ENCODE data around the gene TBRG4.

Gene TBRG4

DNA sequence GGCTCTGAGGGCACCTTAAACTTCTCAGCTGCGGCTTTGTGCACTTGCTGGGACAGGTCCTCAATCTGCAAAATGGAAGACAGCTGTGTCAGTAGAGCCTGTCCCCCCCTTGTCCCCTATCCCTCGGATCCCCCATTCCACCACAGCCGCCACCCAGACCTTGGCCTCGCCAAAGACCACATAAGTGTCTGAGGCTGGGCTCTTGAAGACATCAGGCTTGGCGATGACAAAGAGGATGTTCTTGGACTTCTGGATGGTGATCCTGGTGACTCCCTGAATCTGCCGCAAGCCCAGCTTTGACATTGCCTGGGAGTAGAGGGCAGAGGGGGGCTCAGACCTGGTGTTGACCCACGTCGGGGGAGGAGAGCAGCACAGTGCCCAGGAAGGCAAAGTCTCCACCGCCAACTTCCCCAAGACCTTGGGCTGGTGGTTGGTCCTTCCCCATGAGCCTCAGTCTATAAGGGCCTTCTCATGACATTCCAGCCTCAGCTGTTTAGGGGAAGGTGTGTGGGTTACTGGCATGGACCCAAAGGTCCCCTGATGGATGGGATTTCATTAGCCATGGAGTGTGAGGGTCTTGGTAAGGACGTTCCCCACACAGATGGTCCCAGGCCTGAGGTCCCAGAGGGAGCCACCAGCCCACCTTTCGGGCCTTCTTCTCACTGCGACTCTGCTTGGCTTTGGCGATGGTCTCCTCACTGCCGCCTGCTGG lies 30.4 kb downstream of the TBRG4 start:
- no peak for DNase-seq (ENCODE audit: low read depth, low spot score)
- no peak overlapping the region for H3K27ac ChIP-seq

DNA sequence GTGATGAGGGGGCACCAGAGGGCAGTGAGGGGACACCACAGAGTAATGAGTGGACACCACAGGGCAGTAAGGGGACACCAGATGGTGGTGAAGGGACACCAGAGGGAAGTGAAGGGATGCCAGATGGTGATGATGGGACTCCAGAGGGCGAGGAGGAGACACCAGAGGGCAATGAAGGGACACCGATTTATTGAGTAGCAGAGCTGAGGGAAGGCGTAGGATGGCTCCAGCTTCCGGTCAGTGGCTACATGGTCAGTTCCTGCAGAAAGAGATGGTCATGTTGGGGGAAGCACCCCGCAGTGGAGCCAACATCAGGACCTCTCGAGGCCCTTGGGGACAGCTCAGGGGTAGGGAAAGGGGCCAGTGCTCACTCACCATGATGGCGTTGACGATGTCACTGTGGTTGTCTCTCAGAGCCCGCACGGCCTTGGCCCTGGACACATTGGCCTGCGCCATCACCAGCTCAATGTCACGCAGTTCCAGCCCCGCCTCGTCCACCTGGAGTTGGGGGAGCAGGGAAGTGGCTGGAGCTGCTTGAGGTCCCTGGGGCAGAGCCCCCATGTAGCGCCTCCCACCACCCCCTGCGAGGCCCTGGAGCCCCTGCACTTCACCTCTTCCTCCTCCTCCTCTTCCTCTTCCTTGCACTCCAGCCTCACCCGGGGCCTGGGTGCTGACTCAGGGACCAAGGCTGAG lies 31.1 kb downstream of the TBRG4 start:
- DNase-seq (ENCODE audit: low read depth, low spot score) = no peak
- no peak overlapping the region for H3K27ac ChIP-seq

DNA sequence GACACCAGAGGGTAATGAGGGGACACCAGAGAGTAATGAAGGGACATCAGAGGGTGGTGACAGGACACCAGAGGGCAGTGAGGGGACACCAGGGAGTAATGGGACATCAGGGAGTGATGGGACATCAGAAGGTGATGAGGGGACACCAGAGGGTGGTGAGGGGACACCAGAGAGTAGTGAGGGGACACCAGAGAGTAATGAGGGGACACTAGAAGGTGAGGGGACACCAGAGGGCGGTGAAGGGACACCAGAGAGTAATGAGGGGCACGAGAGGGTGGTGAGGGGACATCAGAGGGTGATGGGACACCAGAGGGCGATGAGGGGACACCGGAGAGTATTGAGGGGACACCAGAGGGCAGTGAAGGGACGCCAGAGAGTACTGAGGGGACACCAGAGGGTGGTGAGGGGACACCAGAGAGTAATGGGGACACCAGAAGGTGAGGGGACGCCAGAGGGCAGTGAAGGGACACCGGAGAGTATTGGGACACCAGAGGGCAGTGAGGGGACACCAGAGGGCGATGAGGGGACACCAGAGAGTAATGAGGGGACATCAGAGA lies 33.3 kb downstream of the TBRG4 start:
- no peak for DNase-seq (ENCODE audit: low read depth, low spot score)
- no peak overlapping the region for H3K27ac ChIP-seq

DNA sequence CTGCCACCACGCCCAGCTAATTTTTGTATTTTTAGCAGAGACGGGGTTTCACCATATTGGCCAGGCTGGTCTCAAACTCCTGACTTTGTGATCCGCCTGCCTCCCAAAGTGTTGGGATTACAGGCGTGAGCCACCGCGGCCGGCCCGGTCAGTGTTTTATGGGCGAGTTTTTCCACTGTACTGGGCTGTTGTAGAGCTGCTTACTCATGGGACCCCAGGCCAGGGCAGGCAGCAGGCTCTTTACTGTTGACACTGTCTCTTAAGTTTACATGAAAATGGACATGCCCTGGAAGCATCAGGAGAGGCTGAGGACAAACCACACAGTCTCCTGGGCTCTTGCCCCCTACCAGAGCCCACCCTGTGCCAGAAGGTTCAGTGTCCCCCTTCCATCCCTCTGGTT lies 33.9 kb downstream of the TBRG4 start:
- no peak for DNase-seq (ENCODE audit: low read depth, low spot score)
- no peak overlapping the region for H3K27ac ChIP-seq

DNA sequence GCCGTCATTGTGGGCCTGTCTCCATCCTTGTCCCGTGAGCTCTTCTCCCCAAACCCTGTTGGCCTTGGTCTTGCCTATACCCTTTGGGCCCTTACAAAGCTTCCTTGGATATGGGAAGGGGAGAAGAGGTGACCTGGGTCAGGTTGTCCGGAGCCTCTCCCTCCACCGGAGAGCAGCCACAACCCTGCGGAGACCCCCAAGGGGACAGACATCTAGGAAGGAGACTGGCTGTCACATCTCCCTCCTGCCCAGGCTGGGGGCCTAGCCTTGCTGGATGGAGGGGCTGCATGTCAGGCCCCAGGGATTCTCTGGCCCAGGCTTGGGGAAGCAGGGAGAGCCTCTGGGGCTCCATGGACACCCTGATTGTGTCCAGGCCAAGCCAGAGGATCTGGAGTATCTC lies 34.6 kb downstream of the TBRG4 start:
- H3K27ac ChIP-seq = no peak overlapping the region
- no peak for DNase-seq (ENCODE audit: low read depth, low spot score)

DNA sequence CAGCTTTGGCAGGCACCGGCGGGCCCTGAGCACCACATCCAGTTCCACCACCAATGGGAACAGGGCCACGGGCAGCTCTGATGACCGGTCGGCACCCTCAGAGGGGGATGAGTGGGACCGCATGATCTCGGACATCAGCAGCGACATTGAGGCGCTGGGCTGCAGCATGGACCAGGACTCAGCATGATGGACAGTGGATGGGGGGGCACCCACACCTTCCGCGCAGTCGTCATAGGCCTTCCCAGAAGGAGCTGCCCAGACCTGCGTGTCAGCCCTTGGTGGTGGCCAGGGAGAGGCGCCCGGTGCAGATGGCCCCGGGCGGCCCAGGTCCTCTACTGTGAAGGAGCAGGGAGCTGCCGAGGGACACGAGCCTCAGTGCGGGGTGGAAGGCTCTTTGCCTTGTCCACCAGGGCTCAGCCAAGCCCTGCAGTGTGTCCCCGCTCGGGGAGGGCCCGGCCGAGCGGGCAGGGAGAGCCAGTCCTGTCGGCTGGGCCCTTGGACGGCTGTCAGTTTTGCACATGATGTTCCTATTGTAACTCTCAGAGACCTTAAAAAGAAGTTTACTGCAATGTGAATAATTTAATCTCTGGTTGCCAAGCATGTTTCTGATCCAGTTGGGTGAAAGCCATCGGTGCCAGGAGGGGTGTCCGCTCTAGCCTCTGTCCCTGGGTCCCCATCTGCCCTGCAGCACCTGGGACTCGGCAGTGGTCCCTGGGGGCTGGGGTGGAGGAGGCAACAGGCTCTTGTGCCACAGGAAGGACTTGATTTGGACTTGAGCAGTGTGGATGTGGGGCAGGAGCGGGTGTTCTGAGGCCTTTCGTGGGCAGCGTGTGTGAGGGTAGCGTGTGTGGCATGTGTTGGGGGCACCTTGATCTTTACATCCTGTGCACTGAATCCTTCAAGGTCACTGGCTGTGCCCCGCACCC lies 35.4 kb downstream of the TBRG4 start:
- no peak overlapping the region for H3K27ac ChIP-seq
- DNase-seq (ENCODE audit: low read depth, low spot score) = no peak

DNA sequence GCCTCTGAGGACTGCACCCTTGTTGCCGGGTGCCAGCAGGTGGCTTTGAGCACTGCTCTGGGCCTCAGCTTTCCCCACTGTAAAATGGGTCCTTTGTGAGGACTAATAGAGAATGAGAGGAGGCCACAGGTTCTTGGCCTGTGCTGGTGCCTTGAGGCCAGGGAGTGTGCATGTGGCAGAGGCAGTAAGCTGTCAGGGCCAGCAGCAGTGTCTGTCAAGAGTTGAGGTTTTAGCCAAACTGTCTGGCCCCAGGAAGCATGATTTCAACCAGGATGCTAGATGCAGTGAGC lies 36.2 kb downstream of the TBRG4 start:
- DNase-seq (ENCODE audit: low read depth, low spot score) = no peak
- no peak overlapping the region for H3K27ac ChIP-seq

DNA sequence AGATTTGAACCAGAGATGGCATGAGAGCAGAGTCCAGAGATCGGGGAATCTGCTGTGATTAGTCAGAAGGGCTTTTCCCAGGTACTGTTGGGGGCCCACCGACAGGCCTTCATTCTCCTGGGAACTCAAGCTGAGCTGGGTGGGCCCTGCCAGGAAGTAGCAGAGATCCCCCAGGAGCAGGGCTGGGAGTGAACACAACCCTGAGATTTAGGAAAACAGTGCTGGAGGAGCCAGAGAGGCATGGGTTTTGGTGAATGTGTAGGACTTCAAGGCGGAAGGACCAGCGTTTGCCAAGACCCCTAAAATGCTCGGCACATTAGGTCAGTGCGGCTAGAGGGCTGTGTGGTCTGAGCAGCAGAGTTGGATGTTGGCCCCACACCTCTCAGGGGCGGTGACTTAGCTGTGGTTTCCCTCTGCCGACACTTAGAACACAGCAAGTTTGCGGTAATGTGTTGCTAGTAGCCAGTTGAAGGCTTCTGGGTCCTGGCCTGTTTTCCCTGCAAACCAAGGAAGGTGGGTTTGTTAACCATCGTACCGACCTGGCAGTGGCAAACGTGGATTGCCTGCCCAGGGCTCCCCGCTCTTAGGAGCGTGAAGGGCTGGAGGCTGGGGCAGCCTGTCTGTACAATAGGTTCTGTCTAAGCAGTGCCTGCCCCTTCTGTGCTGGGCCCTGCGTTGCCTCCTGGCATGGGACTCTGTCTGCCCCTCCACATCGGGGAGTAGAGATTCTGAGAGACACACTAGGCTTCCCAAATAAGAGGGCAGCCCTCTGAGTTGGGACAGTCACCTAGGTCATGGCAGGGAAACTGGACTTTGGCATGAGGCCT lies 36.8 kb downstream of the TBRG4 start:
- DNase-seq (ENCODE audit: low read depth, low spot score) = no peak
- H3K27ac ChIP-seq = no peak overlapping the region

DNA sequence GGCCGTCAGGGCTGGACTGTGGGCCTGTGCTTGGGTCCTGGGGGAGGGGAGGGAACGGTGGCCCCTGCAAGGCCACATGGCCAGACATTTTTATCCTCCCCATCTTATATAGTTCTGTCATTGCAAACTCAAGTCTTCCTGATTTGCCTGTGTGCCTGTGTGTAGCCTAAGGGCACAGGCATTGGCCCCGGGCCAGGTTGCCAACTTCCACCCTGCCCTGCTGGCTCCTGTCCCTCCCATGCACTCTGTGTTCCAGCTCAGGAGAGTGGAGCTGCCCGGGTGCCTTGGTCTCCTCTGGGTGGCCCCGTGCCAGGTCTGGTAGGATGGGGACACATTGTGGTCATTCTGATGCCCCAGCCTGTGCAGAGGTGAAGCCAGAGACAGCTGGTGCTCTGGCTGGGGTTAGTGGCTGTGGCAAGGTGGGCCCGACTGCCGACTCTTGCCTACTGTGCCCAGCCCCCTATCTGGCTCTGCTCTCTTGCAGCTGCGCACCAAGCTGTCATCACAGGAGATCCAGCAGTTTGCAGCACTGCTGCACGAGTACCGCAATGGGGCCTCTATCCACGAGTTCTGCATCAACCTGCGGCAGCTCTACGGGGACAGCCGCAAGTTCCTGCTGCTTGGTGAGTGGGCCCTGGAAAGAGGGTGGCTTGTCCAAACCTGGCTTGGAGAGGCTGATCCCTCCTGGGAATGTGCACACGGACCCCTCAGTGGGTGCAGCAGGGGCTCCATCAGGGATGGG lies 37.5 kb downstream of the TBRG4 start:
- DNase-seq (ENCODE audit: low read depth, low spot score) = no peak
- no peak overlapping the region for H3K27ac ChIP-seq

DNA sequence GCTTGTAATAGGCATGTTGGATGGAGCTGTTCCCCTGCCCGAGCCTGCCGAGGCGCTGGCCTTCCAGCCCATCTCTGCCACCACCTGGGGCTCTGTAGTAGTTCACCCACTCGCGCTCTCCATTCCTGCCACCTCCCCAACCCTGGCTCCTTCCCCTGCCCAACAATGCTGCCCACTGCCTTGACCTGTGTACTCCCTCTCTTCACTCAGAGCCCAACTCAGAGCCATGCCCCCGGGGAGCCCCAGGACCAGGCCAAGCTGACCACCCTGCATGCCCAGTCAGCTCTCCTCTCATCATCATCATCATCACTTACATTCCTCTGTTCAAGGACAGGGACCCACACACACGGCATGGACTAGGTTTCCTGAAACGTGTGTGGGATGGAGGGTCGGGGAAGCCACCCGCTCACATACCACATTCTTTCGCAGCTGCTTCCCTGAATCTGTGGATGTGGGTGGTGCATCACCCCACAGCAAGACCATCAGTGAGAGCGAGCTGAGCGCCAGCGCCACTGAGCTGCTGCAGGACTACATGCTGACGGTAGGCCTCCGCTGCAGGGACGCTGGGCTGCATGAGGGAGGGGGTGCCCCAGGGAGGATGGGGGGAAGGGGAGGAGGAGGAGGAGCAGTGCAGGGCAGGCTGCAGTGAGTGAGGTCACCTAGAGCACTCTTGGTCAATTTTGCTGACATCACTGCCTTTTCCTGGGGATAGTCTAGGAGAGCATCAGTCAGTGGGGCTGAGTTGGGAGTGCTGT lies 38.3 kb downstream of the TBRG4 start:
- H3K27ac ChIP-seq = no peak overlapping the region
- no peak for DNase-seq (ENCODE audit: low read depth, low spot score)

DNA sequence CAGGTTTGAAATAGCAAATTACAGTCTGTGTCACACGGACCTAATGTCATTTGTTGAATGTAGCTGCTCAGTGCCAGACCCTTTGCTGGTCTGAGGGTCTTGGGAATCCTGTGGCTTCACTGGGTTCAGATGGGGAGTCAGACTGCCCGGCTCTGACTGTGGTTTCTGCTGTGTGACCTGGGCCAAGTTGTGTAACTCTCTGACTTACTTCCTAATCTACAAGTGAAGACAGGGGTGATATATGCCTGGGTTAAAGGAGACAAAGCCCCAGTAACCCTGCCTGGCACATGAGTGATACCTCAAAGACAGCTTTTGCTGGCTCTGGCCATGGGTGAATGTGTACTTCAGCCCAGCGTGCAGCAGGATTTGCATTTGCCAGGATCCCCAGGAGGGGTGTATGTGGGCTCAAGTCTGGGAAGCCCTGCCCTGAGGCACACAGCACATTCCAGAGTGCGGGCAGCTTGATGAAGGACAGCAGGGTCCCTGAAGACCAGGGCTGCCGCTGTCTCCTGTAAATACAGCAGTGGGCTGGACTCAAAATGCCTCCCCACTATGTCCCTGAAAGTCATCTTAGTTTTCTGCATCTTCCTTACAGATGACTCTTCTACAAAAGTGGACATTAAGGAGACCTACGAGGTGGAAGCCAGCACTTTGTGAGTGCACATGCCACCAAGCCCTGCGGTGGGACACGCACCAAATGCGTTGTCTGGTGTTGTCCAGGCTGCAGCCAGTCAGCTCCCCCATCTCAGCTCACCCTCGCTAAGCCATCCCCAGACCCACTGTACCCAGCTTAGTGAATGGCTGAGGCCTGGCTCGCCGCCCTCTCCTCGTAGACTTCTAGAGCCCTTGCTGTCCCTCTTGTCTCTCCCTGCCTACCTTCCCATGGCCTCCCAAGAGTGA lies 39.1 kb downstream of the TBRG4 start:
- no peak for DNase-seq (ENCODE audit: low read depth, low spot score)
- no peak overlapping the region for H3K27ac ChIP-seq

DNA sequence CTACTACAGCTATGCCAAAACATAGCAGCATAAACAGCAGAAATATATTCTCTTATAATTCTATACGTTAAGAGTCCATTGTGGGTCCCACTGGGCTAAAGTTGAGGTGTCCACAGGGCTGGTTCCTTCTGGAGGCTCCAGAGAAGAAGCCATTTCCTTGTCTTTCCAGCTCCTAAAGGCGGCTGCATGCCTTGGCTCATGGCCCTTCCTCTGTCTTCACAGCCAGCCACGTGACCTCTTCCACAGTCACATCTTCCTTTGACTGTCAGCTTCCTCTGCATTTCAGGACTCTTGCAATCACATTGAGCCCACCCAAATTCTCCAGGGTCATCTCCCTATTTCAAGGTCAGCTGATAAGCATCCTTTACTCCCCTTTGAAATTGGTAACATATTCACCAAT lies 40.0 kb downstream of the TBRG4 start:
- no peak overlapping the region for H3K27ac ChIP-seq
- DNase-seq (ENCODE audit: low read depth, low spot score) = no peak

DNA sequence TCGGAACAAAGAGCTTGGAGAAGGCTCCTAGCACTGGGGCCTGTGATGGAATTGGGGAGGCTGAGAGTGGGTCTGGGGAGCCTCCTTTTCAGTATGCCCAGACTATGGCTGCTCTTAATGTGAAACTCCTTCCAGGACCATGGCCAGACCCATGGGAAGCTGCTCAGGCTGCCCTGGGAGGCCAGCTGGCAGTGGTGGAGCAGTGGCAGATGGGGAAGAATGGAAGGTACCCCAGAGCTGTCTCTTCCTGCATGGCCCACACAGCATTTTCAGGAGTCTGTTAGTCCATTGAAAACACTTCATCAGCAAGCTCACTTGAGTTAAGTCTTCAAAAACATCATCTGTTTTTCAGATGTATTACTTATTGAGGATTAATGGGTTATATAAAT lies 41.2 kb downstream of the TBRG4 start:
- no peak overlapping the region for H3K27ac ChIP-seq
- no peak for DNase-seq (ENCODE audit: low read depth, low spot score)

DNA sequence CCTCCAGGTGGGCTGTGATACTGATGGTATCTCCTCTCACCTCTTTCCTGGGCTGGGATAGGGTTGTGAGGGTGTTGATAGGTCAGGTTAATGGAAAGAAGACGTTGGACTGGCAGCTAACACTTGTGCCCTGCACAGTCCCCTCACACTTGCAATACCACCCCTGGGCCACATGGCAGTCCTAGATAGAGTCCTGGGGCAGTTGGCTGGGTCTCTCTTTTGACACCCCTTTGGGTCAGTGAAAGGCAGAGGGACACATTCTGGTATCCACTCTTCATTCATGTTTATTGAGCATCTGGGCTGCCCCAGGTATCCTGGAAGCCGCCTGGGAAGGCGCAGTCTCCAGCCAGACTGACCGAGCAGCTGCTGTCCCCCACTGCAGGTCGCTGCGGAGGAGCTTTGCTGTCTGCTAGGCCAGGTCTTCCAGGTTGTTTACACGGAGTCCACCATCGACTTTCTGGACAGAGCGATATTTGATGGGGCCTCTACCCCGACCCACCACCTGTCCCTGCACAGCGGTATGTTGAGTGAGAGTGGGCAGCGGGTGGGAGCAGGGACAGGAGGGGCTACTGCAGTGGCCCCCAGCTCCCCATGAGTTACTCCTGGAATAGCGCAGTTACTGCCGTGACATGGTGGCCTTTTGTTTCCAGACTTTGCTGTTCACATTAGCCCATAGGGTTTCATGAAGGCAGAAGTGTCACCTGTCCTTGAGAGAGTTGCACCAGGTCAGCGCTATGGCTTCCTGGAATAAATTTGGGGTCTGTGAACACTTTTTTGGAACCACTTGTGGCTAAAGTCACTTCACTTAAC lies 41.8 kb downstream of the TBRG4 start:
- no peak overlapping the region for H3K27ac ChIP-seq
- no peak for DNase-seq (ENCODE audit: low read depth, low spot score)

DNA sequence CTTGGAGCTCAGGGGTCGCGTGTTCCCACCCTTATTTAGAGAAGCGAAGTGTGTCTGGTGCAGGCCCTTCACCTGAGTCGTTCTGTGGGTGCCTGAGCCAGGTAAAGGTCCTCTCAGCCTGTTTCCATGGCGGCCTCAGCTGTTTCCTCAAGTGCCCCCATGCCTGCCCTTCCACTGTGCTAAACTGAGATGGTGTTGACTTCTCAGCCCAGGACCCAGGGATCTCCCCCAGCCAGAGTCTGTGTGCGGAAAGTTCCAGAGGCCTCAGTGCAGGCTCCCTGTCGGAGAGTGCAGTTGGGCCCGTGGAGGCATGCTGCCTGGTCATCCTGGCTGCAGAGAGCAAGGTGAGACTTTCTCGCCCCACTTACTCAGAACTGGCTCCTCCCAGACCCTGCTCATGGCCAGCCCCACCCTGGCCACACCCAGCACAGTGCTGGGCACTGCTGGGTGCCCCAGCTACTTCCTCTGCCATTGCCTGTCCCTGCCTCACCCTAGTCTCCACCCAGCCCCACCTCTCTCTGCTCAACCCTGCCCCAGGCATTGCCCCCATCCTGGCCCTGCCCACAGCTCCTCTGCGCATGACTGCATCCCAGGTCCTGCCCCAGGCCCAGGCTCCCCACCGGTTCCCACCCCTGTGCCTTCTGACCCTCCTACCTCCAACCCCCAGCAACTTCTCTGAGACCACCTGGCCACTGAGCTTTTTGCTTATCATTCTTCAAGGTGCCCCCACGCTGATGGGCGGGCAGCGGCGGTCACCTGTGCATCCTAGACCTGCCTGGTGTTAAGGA lies 43.1 kb downstream of the TBRG4 start:
- H3K27ac ChIP-seq = no peak overlapping the region
- DNase-seq (ENCODE audit: low read depth, low spot score) = no peak

DNA sequence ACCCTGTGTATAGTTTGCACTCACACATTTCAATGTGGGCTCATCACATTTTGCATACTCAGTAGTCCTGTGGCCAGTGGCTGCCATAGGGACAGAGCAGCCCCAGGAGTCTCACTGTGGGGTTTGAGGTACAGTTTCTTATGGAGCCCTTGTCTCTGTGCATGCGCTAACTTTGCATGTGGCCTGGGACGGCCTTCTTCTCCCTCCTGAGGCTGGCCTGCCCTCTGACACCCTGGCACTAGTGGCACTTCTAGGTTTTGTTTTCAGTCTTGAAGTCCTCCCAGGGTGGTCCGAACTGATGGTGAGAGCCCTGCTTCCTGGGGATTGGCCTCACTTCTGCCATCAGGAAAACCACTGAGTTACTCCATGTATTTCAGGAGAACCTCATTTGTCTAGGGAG lies 43.9 kb downstream of the TBRG4 start:
- no peak overlapping the region for H3K27ac ChIP-seq
- DNase-seq (ENCODE audit: low read depth, low spot score) = no peak

Data from epithelial cell of prostate (primary cell).